GM18909 (cell line): ENCODE measurements around the gene KLF1.
"Not testable (repeated sequence)": the region's sequence is repeated elsewhere in the genome, so short reads cannot be mapped to it uniquely, and the experiment has no call there.

Experiments used
- ATAC-seq: cut with Tn5 transposase; IDR thresholded peaks from one replicate; pipeline ENCODE4 v1.9.1; 2021; ENCODE audit warnings: mild to moderate bottlenecking; ENCODE audit not compliant: unreplicated experiment, poor library complexity

Gene KLF1

DNA sequence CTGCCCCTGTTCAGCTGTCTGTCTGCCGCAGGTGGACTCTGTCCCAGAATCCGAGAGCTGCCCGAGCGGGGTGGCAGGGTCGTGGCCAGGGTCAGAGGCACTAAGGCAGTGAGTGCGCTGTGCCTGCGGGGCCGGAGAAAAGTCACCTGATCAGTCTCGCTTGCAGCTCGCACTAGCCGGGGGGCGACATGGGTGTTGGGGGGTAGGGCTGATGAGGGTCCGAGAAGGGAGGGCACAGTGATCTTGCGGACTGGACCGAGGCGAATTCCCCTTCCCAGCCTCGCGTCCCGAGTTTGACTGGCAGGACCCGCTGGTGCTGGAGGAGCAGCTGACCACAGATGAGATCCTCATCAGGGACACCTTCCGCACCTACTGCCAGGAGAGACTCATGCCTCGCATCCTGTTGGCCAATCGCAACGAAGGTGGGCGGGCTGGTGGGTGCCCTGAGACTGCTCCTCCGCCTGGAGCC lies 4.6 kb upstream of the KLF1 start:
- ATAC-seq, result no peak

DNA sequence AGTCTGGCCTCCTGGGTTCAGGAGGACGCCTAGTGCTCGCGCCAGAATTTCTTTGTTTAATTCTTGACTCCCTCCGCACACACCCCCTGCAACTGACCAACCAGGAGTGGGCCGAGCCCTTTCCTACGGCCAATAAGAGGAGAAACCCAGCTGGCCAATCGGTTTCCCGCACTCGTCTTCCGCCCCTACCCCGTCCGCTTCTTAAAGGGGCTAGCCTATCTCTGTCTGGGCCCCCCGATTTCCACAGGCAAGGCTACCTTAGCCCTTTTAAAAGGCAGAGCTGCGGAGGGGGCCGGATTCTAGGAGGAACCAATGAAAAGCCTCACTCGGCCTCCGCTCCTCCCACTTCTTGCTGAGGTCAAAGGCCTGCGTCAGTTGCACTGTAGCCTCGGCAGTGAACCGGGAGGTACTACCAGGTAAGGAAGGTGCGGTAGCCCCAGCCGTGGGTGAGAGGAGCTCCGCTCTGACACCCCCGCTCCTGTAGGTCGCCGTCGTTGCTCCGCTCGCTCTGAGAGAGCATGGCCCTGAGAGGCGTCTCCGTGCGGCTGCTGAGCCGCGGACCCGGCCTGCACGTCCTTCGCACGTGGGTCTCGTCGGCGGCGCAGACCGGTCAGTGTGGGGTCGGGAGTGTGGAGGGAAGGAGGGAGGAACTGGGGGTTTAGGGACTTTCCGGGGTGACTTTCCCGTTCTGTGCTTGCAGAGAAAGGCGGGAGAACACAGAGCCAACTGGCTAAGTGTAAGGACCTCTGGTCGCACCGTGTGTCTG lies 4.0 kb upstream of the KLF1 start, which contains the start of gene GCDH:
Gene GCDH (plus strand): TSS at position 374 of the 766 bp plus-strand sequence. CDS start 145 bp downstream, at position 519.
- ATAC-seq, result peak; percentile 91

DNA sequence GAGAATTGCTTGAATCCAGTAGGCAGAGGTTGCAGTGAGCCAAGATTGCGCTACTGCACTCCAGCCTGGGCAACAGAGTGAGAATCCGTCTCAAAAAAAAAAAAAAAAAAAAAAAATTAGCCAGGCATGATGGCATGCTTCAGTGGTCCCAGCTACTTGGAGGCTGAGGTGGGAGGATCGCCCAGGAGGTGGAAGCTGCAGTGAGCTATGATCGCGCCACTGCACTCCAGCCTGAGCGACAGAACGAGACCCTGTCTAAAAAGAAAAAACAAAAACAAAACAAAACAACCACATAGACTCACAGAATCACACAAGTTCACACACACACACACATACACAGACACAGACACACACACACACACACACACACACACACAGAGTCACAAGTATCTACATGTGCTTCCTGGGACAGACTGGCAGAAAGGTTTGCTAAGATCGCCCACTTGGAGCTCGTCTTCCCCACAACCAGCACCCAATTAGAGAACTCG lies 3.3 kb upstream of the KLF1 start:
- ATAC-seq, result not testable (repeated sequence)

DNA sequence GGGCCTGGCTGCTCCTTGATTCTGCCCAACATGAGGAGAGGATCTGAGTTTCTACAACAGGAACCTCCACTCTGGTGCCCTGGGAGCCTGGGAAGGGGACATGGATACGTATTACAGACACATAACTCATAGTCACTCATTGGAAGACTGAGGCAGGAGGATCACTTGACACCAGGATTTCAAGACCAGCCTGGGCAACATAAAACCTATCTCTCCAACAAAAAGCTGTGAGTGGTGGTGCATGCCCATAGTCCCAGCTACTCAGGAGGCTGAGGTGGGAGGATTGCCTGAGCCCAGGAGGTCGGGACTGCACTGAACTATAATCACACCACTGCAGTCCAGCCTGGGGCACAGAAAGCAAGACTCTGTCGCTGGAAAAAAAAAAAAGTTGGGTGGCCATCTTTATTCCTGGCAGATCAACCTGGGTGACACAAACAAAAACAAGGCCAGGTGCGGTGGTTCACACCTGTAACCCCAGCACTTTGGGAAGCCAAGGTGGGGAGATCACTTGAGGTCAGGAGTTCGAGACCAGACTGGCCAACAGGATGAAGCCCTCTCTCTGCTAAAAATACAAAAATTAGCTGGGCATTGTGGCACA lies 1.1 kb upstream of the KLF1 start:
- ATAC-seq, result no peak

DNA sequence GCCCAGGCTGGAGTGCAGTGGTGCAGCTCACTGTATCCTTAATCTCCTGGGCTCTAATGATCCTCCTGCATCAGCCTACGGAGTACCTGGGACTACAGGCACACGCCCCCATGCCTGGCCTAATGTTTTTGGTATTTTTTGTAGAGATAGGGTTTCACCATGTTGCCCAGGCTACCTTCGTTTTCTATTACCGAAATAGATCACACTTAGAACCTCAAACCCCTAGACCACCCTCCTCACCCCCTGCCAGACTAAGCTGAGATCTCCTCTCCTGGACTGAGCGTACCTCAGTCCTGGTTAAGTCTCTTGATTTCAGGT lies 391 bp downstream of the KLF1 start:
- no peak for ATAC-seq

DNA sequence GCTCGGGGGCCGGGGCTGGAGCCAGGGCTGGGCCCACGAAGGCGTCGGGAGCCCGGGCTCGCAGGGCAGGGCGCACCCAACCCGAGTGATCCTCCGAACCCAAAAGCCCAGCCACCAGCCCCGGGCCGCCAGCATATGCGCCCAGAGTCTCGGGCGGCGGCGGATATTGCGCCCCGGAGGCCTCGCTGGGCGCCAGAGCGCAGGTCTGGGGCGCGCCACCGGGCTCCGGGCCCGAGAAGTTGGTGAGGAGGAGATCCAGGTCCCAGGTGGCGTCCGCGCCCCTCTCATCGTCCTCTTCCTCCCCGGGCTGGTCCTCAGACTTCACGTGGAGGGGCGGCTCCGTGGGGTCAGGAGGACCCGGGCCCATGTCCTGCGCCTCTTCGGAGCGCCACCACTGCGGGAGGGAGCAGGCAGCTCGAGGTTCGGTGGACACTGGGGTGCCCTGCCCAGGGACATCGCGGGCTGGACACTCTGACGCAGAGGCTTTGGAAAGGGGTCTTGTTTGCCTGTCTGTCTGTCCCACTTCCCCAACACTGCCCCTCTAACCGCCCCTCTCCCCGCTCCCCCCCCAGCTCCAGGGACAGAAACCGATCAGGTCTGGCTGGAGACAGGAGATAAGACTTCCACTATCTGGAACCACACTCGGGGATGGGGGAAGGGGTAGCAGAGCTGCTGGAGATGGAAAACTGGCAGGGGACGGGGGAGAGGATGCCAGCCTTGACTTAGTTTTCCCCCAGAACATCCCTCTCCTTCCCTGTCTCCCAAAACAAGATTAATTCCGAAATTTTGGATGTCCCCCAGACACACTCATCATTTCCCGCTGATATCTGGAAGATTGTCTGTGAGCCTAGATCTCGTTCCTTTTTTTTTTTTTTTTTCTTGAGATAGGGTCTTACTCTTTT lies 1.0 kb downstream of the KLF1 start:
- no peak for ATAC-seq

DNA sequence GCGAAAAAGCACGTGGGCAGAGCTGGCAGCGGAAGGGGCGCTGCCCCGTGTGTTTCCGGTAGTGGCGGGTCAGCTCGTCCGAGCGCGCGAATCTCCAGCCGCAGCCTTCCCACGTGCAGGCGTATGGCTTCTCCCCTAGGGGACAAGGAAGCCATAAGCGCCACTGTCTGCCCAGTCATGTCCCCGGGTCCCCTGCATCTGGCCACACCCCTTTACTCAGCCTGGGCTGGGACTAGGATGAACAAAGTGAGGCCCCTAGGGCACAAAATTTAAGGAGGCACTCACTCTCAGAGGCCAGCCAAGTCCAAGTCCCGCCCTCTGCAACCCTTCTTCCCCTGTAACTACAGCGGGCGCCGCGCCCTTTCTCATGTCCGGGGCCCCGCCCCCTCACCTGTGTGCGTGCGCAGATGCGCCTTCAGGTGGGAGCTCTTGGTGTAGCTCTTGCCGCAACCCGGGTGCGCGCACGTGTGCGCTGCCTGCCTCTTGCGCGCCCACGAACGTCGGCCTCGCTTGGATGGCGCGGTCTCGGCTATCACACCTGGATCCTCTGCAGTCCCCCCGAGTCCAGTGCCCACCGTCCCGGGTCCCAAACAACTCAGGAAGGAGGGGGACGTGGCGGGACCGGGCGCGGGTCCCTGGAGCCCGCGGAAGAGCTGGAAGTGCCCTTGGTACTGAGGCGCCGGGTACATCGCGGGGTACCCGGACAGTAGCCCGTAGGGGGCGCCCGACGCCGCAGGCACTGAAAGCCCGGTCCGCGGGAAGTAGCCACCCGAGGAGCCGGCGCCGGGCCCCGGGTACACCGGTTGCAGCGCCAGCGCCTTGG lies 1.9 kb downstream of the KLF1 start:
- peak; percentile 42 for ATAC-seq

DNA sequence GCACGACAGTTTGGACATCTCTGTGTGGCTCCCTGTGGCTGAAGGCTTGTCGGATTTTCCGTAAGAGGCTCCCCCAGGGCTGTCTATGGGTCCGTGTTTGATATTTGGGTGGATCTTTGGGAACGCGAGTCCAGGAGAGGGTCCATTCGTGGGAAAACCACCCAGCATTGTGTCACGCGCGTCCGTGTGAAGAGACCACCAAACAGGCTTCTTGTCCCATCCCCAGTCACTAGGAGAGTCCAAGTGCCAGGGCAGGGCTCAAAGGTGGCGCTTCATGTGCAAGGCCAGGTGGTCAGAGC lies 2.4 kb downstream of the KLF1 start:
- no peak for ATAC-seq

DNA sequence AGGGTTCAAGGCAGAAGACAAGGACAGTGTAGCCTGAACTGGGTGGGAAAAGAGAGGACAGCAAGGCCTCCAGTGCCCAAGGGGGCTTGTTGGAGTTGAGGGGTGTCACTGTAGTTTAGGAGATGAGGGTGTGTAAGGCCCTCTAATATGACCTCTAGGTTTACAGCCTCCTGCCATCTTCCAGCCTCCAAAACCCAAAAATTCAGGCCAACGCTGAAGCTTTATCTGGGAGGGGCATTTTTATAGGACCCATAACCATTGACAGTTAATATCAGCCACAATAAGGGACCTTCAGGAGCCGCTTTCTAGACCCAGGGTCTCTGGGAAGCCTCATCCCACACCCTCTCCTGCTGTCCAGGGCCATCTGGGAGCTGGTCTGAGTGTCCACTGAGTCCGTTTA lies 2.8 kb downstream of the KLF1 start:
- ATAC-seq, result no peak

DNA sequence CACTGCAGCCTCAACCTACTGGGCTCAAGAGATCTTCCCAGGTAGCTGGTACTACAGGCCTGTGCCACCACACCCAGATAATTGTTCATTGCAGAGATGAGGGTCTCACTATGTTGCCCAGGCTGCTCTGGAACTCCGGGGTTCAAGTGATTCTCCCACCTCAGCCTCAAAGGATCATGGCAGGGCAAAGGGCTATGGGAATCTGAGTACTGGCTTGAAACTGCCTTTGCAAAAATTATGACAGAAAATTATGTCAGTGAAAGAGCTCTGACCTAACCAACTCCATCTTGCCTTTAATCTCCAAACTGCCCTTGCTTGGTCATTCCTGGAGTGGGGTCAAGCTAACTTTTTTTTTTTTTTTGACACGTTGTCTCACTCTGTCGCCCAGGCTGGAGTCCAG lies 4.4 kb downstream of the KLF1 start:
- ATAC-seq, result no peak

DNA sequence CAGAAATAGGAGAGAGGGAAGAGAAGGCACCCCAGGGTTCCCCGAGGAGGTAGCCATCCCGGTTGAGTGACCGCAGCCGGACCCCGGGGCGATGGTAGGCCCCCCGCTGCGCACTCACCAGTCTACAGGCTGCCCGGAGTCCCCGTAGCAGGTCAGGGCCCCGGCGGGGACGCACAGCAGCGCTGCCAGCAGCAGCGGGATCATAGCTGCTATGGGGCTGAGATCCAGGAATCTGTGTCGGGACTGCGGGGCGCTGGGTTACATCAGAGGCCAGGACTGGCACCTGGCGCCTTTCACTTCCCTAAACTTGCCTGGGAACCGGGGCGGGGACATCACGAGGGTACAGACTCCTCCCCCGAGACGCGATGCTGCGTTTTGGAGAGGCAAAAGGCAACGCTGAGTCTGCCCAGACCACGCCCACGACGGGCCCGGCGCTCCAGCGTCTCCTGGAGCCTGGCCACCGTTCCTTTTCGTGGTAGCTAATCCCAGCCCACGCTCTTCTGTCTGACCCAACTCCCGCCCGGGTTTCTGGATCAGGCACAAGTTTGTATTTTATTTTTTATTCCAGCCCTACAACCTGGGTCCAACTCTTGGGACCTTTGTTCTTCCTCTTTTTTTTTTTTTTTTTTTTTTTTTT lies 5.7 kb downstream of the KLF1 start, which contains the start of gene DNASE2:
Gene DNASE2 (minus strand): TSS at position 278 of the 637 bp plus-strand sequence. CDS start 74 bp downstream, at position 204.
- ATAC-seq, result peak; percentile 78

DNA sequence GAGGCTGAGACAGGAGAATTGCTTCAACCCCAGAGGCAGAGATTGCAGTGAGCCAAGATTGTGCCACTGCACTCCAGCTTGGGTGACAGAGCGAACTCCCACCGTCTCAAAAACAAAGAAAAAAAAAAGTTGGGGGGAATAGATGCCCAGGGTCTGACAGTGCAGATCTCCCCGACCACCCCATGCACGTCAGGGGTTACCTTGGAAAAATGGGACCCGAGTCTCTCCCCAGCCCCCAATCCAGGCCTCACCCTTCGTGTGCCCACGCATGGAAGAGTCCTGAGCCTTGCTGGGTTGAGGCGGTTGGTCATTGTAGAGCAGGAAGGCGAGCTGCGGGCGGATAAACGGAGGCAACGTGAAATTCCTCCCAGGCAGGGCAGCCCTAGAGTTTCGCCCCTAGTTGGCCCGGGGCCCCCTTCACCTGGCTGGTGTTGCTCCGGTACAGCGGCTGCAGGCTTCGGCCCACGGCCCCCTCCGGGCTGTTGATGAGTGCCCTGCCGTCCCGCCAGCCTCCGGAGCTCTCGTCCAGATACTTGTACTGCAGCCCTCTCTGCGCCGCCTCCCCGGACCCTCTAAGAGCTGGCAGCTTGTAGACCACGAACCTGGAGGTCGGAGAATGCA lies 6.3 kb downstream of the KLF1 start:
- peak; percentile 17 for ATAC-seq

DNA sequence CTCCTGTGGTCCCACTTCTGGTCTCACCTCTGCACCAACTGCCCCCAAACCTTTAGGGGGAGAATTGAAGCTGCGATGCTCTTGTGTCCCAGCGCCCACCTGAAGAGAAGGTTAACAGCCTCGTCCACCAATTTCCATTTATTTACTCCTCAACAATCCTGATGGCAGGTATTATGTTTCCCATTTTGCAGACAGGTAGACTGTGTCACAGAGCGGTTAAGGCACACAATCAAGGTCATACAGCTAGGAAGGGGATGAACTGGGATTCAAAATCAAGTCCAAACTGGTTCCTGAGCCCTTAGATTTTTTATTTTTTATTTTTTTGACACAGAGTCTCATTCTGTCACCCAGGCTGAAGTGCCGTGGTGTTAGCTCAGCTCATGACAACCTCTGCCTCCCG lies 11.9 kb downstream of the KLF1 start:
- ATAC-seq, result no peak

DNA sequence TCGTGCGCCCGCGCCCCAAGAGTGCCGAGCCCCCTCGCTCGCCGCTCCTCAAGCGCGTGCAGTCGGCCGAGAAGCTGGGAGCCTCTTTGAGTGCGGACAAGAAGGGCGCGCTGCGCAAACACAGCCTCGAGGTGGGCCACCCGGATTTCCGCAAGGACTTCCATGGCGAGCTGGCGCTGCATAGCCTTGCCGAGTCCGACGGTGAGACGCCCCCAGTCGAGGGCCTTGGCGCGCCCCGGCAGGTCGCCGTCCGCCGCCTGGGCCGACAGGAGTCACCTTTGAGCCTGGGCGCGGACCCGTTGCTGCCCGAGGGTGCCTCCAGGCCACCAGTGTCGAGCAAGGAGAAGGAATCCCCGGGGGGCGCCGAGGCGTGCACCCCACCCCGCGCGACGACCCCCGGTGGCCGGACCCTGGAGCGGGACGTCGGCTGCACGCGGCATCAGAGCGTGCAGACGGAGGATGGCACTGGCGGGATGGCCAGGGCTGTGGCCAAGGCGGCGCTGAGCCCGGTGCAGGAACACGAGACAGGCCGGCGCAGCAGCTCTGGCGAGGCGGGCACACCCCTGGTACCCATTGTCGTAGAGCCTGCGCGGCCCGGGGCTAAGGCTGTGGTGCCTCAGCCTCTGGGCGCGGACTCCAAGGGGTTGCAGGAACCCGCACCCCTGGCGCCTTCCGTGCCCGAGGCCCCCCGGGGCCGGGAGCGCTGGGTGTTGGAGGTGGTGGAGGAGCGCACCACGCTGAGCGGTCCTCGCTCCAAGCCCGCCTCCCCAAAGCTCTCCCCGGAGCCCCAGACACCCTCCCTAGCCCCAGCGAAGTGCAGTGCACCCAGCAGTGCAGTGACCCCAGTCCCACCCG lies 12.9 kb downstream of the KLF1 start:
- no peak for ATAC-seq

DNA sequence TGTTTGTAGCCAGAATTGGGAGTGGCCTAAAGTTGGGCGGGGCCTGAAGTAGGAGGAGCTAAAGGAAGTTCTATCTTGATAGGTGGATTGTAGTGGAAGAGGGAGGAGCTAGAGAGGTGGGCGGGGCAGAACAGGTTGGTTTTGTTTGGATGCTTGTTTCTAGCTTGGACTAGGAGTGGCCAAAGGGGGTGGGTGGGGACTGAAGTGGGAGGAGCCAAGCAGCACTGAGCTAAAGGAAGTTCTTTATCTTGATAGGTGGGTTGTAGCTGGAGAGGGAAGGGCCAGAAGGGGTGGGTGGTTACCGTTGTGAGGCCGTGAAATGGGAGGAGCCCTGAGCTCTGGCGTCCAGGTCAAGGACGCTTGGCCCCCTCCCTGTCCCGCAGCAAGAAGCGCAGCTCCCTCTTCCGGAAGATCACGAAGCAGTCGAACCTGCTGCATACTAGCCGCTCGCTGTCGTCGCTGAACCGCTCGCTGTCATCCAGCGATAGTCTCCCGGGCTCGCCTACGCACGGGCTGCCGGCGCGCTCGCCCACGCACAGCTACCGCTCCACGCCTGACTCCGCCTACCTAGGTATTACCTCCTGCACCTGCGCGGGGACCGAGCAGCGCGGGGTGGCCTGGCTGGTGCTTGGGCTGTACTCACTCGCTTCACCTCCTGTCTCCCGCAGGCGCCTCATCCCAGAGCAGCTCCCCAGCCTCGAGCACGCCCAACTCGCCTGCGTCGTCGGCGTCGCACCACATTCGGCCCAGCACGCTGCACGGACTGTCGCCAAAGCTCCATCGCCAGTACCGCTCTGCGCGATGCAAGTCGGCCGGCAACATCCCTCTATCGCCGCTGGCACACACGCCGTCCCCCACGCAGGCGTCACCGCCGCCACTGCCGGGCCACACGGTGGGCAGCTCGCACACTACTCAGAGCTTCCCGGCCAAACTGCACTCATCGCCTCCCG lies 13.8 kb downstream of the KLF1 start:
- no peak for ATAC-seq

DNA sequence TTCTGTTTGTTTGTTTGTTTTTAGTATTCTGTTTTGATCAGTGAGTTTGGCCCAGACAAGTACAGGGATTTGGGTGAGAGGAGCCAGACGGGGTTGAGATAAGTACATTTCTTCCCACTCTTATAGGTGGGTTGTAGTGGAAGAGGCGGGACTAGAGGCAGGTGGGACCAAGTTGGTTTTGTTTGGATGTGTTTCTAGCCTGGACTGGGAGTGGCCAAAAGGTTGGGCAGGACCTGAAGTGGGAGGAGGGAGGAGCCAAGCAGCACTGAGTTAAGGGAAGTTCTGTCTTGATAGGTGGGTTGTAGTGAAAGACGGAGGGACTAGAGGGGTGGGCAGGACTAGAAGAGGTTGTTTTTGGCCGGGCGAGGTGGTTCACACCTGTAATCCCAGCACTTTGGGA lies 14.7 kb downstream of the KLF1 start:
- no peak for ATAC-seq

DNA sequence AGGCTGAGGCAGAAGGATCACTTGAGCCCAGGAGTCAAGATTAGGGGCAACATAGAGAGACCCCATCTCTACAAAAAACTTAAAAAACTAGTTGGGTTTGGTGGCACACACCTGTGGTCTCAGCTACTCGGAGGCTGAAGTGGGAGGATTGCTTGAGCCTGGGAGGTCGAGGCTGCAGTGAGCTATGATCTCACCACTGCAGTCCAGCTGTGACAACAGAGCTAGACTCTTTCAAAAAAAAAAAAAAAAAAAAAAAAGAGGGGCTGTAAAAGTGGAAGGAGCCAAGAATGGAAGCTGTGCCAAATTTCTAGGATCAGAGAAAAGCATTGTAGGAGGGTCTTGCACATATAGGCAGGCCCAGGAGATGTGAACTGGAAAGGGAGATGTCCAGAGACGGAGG lies 15.3 kb downstream of the KLF1 start:
- no peak for ATAC-seq
